NCI-H2196 treated with DMSO at 0.1 percent for 48 hours (cell line): ENCODE measurements around the gene PTPRN2.

Experiments used
- DNase-seq: peaks from one replicate; lab custom pipeline; 2025; ENCODE audit not compliant: unreplicated experiment; lab: John Stamatoyannopoulos, UW

The PTPRN2 gene

DNA sequence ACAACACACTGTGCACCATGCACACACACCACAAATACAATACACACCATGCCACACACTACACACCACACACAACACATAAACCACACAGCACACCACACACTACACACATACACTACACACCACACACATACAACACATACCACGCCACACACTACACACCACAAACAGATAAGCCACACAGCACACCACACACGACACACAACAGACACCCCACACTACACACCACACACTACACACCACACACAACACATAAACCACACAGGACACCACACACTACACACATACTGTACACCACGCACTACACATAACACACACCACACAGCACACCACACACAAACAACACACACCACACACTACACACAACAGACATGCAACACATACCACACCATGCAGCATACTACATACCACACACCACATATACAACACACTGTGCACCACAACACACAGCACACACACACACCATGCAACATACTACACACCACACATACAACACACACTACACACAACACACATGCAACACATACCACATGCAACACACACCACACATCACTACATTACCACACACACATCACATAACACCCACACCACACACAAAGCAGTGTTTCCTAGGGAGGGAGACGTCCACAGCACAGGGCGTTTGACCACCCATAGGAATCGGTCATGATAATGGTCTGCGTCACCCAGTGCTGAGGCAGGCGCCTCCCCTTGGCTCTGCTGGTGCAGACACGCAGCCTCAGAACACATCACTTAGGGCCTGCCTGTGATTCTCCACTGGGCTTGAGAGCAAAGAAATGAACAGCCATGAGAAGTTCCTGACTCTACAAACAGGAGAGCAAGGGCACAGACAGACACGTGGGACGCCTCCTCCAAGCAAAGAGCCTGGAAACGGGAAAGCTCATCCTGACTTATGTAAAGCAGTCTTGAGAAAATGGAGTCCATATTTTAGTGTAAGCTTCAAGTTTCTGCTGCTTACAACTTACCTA, 458.3 kb downstream of the PTPRN2 start:
- DNase-seq = no peak

DNA sequence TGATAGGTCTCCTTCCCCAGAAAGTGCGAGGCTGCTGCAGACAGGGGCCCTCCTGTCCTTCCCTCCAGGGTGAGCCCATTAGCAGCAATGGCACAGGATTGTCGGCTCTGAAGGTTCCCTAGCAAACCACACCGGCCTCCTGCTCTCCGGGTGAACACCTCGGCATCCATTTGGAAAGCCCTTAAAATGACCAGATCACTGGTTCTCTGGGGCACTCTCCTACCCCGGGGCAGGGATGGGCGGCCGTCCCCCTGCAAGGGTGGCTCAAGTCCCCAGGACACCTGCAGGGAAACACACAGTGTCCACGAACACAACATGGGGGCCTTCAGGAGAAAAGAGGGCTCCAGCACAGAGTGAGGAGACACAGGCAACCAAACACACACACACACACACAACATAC, 459.1 kb downstream of the PTPRN2 start:
- no peak for DNase-seq

GRCh38 chr7:158127241-158127640, 460.4 kb downstream of the PTPRN2 start:
- no peak for DNase-seq

- DNase-seq = no peak
These were observed 461.0 kb downstream of the PTPRN2 start for GRCh38 chr7:158126661-158127060.

DNA sequence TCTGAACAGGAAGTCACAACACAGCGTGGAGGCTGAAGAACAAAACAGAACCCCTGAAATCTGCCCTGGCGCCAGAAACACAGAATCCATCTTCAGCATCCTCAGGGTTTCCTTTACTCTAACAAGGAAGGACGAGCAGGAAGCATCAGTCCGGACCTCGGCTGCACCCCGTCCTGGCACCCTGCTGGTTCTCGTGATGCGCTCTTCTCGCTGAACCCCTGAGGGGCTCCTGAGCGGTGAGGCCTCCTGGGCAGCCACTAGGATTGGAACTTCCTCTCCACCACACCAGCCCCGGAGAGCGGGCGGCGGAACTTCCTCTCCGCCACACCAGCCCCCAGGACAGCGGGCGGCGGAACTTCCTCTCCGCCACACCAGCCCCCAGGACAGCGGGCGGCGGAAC, 461.9 kb downstream of the PTPRN2 start:
- DNase-seq = no peak

GRCh38 chr7:158125091-158125490, 462.5 kb downstream of the PTPRN2 start:
- no peak for DNase-seq

- no peak for DNase-seq
These were observed 462.9 kb downstream of the PTPRN2 start for GRCh38 chr7:158124671-158125079.

- no peak for DNase-seq
These were observed 463.9 kb downstream of the PTPRN2 start for GRCh38 chr7:158123753-158124152.

- no peak for DNase-seq
These were observed 464.4 kb downstream of the PTPRN2 start for GRCh38 chr7:158123214-158123613.

GRCh38 chr7:158121441-158122045, 466.1 kb downstream of the PTPRN2 start:
- DNase-seq = no peak

GRCh38 chr7:158120716-158121115, 466.9 kb downstream of the PTPRN2 start:
- DNase-seq = no peak

- no peak for DNase-seq
These were observed 467.3 kb downstream of the PTPRN2 start for GRCh38 chr7:158120316-158120715.

DNA sequence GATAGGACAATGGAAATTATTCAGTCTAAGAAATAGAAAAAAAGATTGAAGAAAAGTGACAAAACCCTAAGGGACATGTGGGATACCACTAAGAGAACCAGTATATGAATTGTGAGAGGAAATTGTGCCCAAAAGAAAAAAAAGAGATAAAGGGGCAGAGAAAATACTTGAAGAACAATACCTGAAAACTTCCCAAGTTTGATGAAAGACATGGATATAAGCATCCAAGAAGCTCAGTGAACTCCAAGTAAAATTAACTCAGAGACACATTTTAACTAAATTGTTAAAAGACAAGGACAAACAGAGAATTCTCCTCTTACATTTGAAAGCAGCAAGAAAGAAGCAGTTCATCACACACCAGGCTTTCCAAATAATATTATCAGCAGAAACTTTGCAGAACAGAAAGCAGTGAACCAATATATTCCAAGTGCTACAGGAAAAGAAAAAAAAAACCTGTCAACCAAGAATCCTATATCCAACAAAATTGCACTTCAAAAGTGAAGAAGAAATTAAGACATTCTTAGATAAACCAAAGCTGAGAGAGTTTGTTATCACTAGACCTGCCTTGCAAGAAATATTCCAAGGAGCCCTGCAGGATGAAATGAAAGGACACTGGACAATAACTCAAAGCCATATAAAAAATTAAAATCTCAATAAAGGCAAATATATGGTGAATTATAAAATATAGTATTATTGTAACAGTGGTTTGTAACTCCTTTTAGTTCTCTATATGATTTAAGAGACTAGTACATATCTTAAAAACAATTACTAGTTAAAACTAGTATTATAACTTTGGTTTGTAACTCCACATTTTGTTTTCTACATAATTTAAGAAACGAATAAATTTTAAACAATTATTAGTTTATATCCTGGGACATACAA, 470.0 kb downstream of the PTPRN2 start:
- no peak for DNase-seq

- no peak for DNase-seq
These were observed 471.4 kb downstream of the PTPRN2 start for GRCh38 chr7:158116235-158116634.

- DNase-seq = no peak
These were observed 473.4 kb downstream of the PTPRN2 start for GRCh38 chr7:158114056-158114850.

DNA sequence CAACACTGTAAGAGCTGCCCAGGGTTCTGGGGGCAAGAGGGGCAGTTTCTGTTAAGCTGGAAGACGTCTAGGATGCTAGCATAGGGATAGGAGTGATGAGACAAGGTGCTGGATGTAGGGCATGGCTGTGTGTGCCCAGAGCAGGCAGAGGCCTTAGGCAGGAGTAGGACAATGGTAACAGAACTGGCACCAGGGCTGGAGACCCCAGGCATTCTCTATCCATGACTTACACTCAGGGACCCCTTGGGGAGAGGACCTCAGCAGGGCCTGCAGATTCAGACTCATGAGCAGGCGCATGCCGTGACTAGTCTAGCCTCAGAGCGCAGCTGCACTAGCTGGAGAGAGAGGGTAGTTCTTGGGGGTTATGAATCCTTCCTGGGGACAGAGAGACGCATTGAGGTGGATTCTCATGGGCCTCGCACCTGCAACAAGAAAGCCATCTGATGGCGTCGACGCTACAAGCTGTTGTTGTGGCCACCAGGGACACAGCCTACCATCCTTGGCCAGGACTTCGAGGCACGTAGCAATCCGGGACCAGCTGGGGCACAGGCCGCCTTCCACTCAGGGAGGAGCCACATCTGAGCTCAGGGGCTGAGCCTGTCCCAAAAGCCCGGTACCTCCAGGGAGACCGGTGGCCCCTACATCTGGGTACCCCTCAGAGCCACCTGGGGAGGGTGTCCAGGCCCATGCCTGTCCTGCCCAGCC, 474.1 kb downstream of the PTPRN2 start:
- DNase-seq = no peak

DNA sequence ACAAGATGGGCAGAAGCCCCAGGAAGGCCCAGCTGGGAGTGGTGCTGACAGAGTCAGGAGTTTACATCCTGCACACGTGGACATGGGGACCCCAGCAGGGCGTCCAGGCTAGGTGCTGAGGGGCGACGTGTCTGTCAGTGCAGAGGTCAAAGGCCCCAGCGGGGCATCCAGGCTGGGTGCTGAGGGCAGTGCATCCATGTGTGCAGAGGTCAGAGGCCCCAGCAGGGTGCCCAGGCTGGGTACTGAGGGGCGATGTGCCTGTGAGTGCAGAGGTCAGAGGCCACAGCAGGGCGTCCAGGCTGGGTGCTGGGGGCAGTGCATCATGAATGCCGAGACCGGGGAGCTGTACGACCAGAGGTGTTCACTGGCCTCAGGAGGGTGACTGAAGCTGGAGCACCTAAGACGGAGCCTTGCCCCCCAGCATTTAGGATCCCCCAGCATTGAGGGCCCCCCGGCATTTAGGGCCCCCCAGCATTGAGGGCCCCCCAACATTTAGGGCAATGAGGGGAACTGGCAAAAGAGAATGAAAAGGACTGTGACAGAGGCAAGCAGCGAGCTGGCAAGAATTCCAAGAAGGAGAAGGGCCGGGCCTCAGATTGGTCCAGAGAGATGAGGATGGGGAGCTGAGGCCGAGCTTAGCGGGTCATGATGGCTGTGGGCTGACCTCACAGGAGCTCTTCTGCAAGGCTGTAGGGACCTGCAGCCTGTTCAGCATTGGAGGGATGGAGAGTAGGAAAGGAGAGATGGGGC, 474.9 kb downstream of the PTPRN2 start:
- no peak for DNase-seq

DNA sequence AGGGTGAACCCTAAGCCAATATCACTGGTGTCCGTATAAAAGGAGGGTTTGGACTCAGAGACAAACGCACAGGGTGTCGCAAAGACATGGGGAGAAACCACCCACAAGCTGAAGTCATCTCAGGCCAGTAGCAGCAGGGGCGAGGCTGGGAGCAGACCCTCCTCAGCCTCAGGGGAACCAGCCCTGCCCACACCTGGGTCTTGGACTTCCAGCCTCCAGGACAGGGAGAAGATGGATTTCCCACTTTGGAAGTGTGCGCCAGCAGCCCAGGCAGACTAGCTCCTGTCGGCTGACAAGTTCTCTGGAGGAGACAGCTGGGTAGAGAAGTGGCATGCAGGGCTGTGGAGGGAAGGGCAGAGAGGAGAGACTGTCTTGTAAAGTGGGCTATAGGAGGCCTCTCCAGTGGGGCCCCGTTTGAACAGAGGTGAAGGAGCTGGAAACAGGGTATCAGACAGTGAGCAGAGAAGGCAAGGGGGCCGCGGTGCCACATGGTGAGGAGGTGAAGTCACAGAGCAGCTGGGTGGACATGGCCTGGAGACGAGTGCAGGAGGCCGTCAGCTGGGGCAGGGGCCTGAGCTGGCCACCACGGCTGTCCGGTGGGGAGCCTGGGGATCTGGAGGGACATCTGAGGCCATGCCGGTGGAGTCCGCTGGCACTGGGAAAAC, 475.6 kb downstream of the PTPRN2 start:
- DNase-seq = no peak
